Pons (tissue), 1 donor: ENCODE measurements around the gene MLX.
A peak's percentile ranks its signal among the peaks of the same experiment; 100 is the strongest.
"Not testable (repeated sequence)": the region's sequence is repeated elsewhere in the genome, so short reads cannot be mapped to it uniquely, and the experiment has no call there.

Experiments
- DNase-seq: peaks from one replicate; pipeline ENCODE4 v3.0.0-alpha.2; 2016; ENCODE audit warnings: low spot score

Gene MLX

DNA sequence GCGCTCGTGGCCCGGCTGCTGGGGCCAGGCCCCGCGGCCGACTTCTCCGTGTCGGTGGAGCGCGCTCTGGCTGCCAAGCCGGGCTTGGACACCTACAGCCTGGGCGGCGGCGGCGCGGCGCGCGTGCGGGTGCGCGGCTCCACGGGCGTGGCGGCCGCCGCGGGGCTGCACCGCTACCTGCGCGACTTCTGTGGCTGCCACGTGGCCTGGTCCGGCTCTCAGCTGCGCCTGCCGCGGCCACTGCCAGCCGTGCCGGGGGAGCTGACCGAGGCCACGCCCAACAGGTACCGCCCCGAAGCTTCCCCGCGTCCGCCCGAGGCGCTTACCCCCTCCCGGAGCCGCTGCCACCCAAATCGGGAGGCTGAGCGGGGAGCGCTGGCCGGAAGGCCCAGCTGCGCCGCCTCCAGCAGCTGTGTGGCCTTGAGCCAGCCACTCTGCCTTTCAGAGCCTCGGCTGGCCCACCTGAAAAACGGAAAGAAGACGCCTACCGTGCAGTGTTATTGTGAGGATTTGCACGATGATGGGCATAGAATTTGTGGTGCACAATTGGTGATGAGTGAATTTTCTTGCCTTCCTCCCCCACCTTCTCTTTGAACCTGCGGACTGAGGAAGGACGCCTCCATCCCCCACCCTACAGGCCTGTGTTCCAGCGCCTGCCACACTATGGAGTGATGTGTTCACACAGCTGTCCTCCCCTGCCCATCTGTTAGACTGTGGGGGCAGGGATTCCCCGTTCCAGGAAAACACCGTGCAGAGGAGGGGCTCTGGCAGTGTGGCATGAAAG lies 30.3 kb upstream of the MLX start:
- no peak for DNase-seq

DNA sequence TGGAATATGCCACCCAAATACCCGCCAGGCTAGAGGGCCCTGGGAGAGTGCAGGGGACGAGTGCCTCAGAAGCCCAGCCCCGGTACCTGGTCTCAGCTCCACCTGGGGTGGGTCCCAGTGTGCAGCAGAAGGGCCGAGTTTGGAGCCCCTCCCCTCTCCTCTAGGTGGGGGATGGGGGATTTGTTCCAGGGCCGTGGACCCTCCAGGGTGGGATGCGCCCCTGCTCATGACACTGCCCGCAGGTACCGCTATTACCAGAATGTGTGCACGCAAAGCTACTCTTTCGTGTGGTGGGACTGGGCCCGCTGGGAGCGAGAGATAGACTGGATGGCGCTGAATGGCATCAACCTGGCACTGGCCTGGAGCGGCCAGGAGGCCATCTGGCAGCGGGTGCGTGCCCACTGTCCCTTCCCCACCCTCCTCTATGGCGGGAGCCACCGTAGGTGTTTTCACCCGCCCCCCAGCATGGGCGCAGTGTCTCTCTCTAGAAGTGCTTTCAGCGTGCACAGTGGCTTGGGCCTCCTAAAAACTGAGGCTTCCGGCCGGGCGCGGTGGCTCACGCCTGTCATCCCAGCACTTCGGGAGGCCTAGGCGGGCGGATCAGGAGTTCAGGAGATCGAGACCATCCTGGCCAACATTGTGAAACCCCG lies 29.6 kb upstream of the MLX start:
- DNase-seq: no peak

DNA sequence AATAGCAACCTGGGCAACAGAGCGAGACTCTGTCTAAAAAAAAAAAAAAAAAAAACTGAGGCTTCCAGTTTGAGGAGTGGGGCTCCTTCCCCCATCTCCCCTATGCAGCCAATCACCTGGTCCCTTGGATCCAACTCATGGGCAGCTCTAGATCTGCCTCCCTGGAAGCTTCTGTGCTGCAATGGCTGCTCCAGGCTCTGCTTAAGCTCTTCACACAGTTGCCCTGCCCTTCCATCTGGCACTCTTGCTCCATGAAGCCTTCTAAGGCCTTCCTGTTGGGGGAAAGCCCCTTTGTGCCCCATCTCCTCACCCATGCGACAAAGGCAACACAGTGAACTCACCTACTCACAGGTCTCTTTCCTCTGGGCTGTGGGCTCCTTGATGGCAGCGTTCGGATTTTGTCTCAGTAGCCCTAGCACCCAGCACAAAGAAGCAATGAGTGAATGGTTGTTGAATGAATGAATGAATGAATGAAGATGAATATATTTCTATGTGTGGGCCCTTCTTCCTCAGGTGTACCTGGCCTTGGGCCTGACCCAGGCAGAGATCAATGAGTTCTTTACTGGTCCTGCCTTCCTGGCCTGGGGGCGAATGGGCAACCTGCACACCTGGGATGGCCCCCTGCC lies 29.0 kb upstream of the MLX start:
- DNase-seq: no peak

DNA sequence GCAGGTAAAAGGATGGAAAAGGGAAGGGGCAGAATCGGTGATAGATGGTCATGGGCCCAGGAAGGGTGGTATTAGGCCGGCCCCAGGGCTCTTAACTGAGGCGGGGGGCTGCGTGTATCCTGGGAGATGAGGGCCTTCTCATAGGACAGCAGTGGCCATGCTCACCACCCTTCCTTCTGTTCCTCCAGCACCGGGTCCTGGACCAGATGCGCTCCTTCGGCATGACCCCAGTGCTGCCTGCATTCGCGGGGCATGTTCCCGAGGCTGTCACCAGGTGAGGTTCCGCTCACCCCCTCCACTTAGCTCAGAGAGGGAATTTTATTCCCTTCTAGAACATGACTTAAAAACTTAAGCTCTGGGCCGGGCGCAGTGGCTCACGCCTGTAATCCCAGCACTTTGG lies 28.4 kb upstream of the MLX start:
- DNase-seq: no peak

DNA sequence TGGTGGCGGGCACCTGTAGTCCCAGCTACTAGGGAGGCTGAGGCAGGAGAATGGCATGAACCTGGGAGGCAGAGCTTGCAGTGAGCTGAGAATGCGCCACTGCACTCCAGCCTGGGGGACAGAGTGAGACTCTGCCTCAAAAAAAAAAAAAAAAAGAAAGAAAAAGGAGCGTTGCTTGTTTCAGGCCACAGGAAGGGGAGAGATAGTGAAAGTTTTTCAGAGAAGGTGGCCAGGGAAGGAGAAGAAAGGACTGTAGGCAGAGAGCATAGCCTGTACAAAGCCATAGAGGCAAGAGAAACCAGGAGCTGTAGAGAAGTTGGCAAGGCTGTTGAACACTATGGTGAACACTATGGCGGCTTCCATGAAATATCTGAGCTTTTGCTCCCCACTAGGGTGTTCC lies 26.3 kb upstream of the MLX start:
- DNase-seq: not testable (repeated sequence)

DNA sequence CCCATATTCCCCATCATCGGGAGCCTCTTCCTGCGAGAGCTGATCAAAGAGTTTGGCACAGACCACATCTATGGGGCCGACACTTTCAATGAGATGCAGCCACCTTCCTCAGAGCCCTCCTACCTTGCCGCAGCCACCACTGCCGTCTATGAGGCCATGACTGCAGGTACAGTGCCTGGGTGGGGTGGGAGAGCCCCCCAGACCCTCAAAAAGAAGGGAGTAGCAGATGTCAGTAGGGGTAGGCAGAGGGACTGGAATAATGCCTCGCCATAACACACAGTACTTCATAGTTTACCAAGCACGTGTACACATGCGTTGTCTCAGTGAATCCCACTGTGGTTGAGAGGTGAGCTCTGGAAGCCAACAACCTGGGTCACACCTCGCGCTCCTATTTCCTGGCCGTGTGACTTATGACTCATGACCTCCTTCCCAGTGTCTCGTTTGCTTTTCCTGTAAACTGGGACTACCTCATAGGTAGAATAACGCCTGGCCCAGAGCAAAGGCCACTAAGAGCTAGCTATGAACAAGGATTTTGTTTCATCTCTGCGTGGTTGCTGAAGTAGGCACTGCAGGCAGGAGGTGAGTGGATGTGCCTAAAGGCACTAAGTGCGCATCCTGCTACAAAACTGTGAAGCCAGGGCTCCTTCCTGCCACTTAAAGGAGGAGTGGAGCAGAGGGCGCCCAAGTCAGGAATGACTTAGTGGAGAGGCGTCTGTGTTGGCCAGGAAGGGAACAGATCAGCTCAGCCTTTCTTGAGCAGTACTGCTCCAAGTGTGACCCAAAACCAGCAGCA lies 25.7 kb upstream of the MLX start:
- DNase-seq: no peak

DNA sequence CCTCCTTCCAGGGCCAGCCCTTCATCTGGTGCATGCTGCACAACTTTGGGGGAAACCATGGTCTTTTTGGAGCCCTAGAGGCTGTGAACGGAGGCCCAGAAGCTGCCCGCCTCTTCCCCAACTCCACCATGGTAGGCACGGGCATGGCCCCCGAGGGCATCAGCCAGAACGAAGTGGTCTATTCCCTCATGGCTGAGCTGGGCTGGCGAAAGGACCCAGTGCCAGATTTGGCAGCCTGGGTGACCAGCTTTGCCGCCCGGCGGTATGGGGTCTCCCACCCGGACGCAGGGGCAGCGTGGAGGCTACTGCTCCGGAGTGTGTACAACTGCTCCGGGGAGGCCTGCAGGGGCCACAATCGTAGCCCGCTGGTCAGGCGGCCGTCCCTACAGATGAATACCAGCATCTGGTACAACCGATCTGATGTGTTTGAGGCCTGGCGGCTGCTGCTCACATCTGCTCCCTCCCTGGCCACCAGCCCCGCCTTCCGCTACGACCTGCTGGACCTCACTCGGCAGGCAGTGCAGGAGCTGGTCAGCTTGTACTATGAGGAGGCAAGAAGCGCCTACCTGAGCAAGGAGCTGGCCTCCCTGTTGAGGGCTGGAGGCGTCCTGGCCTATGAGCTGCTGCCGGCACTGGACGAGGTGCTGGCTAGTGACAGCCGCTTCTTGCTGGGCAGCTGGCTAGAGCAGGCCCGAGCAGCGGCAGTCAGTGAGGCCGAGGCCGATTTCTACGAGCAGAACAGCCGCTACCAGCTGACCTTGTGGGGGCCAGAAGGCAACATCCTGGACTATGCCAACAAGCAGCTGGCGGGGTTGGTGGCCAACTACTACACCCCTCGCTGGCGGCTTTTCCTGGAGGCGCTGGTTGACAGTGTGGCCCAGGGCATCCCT lies 23.5 kb upstream of the MLX start:
- DNase-seq: no peak

DNA sequence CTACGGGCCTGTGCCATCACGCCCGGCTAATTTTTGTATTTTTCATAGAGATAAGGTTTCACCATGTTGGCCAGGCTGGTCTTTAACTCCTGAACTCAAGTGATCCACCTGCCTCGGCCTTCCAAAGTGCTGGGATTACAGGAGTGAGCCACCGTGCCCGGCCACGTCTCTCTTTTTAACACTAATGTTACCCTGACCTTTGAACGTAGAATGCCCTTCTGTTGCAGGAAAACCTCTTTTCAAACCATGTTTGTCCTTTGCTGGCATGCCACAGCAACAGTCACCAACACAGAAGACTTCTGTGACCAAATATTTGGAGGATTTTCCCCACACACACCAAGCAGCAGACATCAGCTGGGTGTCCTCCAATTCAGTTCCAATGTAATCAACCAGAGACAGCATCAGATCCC lies 22.0 kb upstream of the MLX start:
- no peak for DNase-seq

DNA sequence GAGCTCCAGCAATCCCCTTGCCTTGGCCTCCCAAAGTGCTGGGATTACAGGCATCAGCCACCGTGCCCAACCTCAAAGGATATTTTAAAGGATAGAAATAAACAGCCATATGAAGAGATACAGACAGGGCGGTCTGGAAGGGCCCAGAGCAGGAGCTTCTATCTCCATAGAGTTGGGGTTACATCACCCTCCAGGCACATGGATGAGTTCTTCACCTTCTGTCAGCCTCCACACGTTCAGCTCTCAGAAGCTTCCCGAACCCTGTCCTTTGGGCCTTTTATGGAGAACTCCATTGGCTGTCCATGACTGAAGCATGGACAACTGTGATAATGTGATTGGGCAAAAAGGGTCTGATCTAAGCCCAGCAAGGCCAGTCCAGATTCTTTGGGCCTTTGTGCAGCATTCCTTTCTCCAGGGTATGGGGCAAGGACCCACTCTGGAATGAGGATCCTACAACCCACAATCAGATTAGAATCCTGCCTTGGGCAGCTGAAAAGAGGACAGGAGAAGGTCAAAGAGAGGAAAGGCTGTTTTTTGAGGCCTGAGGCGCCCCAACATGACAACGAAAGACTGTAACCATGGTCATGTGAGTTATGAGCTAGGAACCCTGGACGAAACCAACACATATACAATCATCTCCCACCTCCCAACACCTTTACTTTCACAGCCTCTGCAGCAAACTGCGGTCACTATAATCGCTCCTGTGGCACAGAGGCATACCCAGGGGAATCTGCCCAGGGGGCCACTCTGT lies 21.0 kb upstream of the MLX start:
- DNase-seq: not testable (repeated sequence)

DNA sequence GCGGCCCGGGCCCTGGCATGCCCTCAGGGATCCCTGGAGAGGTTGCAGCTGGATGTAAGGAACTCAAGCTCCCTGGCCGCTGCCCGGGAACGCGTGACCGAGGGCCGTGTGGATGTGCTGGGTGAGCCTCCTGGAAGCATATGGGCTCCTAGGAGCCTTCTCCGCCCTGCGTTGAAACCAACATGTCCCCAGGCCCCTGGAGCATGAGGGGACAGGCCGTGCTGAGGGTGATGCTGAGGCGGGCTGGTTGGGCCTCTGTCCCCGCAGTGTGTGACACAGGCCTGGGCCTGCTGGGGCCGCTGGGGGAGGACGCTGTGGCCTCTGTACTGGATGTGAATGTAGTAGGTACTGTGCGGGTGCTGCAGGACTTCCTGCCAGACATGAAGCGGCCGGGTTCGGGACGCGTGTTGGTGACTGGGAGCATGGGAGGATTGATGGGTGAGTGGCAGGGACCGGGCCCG lies 19.9 kb upstream of the MLX start:
- DNase-seq: no peak

DNA sequence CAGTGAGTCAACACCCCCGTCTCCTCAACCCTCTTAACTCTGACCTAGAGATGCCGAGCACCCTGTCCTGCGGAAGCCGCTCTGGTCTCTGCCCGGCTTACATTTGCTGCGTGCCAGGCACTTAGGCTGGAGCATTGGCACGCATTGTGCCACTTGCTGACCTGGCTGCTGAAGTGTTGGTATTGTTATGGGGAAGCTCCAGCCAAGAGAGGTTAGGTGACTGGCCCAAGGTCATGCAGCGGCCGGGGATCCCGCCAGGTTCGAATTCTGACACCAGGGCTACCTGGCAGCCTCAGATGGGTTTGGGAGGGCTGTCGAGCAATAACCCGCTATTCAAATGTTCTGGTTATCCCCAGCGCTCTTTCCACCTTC lies 19.2 kb upstream of the MLX start:
- no peak for DNase-seq

DNA sequence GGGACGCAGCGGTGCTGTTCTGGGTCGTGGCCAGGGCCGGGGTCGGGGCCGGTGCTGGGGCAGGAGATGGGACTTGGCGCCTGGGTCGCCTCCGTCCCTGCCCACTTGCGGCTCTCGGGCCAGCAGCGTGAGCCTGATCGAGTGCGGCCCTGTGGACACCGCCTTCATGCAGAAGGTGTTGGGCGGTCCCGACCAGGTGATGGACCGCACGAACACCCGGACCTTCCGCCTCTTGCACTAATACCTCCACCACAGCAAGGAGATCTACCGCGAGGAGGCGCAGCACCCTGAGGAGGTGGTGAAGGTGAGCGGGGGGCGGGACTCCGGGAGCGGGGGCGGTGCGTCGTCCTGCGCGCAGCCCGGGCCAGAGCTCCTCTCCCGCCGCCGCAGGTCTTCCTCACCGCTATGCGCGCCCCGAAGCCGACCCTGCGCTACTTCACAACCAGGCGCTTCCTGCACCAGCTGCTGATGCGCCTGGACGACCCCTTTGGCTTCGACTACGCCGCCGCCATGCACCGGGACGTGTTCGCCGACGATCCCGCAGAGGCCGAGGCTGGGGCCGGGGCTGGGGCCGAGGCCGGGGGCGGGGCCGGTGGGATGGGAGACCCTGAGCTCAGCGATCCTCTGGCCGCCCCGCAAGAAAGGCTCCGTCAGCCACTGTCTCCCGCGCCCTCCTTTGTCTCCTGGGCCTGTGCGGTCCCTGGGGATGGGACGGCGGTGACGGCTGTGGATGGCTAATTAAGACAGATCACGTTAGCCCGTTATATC lies 18.6 kb upstream of the MLX start:
- no peak for DNase-seq

DNA sequence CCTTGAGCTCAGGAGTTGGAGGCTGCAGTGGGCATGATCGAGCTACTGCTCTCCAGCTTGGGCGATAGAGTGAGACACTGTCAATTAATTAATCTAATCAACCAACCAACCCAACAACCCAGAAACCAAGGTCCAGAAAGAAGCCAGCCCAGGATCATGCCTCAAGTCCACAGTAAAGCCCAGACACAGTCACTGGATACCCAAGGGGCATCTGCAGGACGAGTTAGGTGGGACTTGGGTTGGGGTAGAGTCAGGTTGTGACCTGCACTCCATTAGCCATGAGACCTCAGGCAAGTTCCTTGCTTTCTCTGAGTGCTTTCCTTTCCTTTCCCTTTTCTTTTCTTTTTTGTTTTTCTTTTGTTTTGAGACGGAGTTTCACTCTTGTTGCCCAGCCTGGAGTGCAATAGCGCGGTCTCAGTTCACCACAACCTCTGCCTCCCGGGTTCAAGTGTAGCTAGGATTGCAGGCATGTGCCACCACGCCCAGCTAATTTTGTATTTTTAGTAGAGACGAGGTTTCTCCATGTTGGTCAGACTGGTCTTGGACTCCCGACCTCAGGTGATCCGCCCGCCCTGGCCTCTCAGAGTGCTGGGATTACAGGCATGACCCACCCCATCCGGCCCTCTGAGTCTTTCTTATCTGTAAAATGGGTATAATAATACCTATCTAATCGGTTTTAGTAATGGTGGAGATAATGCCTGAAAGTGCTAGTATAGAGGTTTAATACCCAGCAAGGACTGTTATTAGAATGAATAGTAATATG lies 17.7 kb upstream of the MLX start:
- DNase-seq: no peak

DNA sequence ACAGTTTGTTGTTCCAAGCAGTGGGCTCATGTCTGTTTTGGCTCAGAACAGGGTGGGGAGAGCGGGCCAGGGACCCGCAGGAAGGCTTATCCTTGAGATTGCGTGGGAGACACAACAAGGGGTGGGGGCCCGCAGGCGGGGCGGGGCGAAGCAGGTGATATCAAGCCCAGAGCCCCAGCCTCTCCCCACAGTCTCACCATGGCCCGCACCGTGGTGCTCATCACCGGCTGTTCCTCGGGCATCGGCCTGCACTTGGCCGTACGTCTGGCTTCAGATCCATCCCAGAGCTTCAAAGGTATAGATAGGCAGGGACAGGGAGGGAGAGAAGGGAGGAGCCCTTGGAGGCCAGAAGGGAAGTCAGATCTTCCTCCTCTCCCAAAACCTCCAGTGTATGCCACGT lies 14.2 kb upstream of the MLX start, which contains the start of gene HSD17B1:
TSS of gene HSD17B1 (plus strand) at position 188 of the 400 bp plus-strand sequence. CDS start at position 199, 11 bp downstream.
- DNase-seq: not testable (repeated sequence)

DNA sequence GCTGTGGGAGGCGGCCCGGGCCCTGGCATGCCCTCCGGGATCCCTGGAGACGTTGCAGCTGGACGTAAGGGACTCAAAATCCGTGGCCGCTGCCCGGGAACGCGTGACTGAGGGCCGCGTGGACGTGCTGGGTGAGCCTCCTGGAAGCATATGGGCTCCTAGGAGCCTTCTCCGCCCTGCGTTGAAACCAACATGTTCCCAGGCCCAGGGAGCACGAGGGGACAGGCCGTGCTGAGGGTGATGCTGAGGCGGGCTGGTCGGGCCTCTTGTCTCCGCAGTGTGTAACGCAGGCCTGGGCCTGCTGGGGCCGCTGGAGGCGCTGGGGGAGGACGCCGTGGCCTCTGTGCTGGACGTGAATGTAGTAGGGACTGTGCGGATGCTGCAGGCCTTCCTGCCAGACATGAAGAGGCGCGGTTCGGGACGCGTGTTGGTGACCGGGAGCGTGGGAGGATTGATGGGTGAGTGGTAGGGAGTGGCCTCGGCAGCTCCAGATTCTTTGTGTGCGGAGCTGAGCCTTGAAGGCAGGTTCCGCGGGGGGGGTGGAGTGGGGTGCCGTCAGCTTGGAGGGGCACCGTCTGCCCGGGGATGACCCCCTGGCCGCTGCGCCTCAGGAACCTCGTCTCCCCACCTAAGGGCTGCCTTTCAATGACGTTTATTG lies 13.6 kb upstream of the MLX start:
- DNase-seq: no peak

DNA sequence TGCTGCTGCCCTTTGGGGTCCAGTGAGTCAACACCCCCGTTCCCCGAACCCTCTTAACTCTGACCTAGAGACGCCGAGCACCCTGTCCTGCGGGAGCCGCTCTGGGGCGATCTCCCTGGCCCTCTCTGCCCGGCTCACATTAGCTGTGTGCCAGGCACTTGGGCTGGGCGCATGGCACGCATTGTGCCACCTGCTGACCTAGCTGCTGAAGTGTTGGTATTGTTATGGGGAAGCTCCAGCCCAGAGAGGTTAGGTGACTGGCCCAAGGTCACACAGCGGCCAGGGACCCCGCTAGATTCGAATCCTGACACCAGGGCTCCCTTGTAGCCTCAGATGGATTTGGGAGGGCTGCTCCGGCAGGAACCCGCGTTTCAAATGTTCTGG lies 13.0 kb upstream of the MLX start:
- no peak for DNase-seq

DNA sequence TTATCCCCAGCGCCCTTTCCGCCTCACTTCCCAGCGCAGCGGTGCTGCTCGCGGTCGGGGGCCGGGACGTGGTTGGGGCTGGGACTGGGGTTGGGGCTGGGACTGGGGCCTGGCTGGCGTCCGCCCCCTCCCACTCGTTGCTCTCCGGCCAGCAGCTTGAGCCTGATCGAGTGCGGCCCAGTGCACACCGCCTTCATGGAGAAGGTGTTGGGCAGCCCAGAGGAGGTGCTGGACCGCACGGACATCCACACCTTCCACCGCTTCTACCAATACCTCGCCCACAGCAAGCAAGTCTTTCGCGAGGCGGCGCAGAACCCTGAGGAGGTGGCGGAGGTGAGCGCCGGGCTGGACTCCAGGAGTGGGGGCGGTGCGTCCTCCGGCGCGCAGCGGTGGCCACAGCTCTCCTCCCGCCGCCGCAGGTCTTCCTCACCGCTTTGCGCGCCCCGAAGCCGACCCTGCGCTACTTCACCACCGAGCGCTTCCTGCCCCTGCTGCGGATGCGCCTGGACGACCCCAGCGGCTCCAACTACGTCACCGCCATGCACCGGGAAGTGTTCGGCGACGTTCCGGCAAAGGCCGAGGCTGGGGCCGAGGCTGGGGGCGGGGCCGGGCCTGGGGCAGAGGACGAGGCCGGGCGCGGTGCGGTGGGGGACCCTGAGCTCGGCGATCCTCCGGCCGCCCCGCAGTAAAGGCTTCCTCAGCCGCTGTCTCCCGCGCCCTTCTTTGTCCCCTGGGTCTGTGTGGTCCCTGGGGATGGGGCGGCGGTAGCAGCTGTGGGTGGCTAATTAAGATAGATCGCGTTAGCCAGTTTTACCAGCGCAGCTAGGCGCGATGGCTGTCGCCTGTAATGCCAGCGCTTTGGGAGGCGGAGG lies 12.4 kb upstream of the MLX start:
- peak; percentile 59 for DNase-seq
